ENCODE data around the gene STOM.

DNA sequence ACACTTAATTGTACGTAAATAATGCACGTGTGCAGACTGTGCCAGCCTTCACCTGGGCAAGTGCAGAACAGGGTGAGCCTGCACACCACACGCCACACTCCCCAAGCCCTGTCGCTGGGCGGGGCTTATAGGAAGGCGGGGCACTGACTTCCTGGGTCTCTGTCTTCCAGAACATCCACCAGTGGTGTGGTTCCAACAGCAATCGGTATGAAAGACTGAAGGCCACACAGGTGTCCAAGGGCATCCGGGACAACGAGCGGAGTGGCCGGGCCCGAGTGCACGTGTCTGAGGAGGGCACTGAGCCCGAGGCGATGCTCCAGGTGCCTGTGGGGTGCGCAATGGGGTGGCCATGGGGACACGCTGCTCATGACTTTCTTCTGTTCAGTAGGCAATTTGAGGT lies 57.9 kb downstream of the STOM start:
- no peak for TF ChIP-seq SIN3A (IDR thresholded peaks at IDR 0.05; ENCODE audit: borderline replicate concordance, insufficient read depth, low read length)
- TF ChIP-seq POLR2AphosphoS5 (IDR thresholded peaks at IDR 0.05; ENCODE audit: low read depth, low read length), result no peak
